PC-9 (cell line): ENCODE measurements around the gene NKAIN1.

ENCODE experiments used
- EZH2 ChIP-seq: fragments of 200-600 bp; sonication (generic); IDR thresholded peaks from 2 replicates; pipeline ENCODE4 v1.8.0; 2017; ENCODE audit warnings: antibody characterized with exemption, low read depth
- TF ChIP-seq, protein P1 (sequence below): fragments of 200-600 bp; sonication (generic); conservative IDR thresholded peaks from 2 replicates; pipeline ENCODE4 v1.6.1; 2017; ENCODE audit warnings: mixed run types, antibody characterized with exemption, mild to moderate bottlenecking, moderate library complexity

DNA sequence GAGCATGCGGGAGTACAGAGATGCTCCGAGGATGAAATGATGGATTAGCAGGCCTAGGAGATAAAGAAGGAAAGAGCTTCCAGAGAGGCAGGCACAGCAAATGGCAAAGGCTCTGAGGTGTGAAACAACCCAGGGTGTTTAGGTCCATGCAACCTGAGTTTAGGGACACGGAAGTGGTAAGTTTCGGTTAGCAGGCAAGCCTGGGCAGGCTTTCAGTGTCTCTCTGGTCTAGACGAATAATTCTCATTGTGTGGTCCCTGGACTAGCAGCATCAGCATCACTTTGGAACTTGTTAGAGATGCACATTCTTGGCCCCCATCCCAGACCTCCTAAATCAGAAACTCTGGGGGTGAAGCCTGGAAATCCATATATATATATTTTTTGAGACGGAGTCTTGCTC is 18.6 kb downstream of the NKAIN1 start:
- TF ChIP-seq EZH2 = no peak
- TF ChIP-seq, protein P1, sequence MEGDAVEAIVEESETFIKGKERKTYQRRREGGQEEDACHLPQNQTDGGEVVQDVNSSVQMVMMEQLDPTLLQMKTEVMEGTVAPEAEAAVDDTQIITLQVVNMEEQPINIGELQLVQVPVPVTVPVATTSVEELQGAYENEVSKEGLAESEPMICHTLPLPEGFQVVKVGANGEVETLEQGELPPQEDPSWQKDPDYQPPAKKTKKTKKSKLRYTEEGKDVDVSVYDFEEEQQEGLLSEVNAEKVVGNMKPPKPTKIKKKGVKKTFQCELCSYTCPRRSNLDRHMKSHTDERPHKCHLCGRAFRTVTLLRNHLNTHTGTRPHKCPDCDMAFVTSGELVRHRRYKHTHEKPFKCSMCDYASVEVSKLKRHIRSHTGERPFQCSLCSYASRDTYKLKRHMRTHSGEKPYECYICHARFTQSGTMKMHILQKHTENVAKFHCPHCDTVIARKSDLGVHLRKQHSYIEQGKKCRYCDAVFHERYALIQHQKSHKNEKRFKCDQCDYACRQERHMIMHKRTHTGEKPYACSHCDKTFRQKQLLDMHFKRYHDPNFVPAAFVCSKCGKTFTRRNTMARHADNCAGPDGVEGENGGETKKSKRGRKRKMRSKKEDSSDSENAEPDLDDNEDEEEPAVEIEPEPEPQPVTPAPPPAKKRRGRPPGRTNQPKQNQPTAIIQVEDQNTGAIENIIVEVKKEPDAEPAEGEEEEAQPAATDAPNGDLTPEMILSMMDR = no peak
